Astrocyte of the hippocampus (primary cell): ENCODE data around the gene FRMD1.
"Not testable (repeated sequence)": the region's sequence is repeated elsewhere in the genome, so short reads cannot be mapped to it uniquely, and the experiment has no call there.

ENCODE experiments used
- DNase-seq: peaks from one replicate; pipeline ENCODE4 v3.0.0; 2011; ENCODE audit warnings: low read depth, low spot score

The FRMD1 gene

DNA sequence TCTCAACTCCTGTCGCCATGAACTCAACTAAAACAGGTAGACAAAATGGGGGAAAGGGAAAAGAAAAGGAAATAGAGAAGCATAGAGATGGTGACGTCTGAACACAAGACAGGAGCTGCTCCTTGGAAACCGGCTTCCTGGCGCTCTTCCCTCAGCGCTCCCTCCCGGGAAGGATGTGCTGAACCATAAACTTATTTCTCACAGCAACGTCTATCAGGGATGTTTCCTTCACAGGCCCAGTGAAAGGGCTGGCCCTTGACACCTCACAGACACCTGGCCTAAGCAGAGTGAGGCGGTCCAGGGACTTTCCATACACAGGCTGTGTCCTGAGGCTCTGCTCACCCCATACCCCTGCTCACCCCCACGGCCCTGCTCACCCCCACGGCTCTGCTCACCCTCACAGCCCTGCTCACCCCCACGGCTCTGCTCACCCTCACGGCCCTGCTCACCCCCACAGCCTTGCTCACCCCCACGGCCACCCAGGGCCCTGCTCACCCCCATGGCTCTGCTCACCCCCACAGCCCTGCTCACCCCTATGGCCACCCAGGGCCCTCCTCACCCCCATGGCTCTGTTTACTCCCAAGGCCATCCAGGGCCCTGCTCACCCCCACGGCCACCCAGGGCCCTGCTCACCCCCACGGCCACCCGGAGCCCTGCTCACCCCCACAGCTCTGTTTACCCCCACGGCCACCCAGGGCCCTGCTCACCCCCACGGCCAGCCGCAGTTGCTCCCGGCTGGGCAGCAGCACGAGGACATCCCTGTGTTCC lies 653 bp downstream of the FRMD1 start:
- no peak for DNase-seq

- DNase-seq: not testable (repeated sequence)
Measured at GRCh38 chr6:168077401-168077800, 1.6 kb downstream of the FRMD1 start.

- DNase-seq: no peak
Measured at GRCh38 chr6:168075787-168076202, 3.2 kb downstream of the FRMD1 start.

DNA sequence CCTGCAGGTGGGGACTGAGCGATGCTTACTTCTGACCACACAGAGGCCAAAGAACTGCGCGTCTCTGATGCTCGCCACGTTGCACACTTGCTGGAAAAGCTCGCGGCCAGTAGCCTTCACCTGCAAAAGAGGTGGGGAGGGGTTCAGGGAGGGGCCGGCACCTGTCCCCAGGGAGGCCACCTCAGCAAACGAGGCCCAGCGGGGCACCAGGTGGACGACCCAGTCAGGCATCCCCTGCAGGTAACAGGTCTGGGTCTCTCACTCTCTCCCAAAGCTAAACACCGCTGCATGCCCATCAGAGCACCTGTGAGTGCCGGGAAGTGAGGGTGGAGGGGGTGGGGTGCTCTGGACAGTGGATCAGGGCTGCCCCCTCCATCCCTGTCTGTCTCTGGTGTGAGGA lies 3.8 kb downstream of the FRMD1 start:
- no peak for DNase-seq

DNA sequence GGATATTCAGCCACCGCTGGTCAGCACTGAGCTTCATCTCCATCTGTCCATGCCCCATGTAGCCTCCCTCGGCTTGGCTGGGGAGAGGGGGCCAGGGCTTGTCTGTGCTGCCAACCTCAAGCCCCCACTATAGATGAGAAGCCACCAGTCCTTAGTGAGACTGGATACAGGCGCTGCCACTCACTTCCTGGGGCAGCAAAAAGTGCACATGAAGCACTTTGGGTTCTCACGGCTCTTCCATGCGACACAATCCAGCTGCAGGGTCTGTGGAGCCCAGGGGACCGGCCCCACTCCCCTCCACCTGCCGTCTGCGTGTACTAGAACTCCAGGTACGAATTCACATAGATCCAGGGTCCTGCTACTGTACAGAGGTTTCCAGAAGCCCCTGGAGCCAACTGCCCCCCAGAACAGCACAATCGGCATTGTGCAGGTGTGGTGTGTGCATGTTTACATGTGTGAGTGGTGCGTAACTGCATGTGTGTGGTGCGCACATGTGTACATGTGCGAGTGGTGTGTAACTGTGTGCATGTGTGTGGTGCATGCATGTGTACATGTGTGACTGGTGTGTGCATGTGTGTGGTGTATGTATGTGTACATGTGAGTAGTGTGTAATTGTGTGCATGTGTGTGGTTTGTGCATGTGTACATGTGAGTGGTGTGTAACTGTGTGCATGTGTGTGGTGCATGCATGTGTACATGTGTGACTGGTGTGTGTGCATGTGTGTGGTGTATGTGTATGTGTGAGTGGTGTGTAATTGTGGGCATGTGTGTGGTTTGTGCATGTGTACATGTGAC lies 4.9 kb downstream of the FRMD1 start:
- DNase-seq: no peak

DNA sequence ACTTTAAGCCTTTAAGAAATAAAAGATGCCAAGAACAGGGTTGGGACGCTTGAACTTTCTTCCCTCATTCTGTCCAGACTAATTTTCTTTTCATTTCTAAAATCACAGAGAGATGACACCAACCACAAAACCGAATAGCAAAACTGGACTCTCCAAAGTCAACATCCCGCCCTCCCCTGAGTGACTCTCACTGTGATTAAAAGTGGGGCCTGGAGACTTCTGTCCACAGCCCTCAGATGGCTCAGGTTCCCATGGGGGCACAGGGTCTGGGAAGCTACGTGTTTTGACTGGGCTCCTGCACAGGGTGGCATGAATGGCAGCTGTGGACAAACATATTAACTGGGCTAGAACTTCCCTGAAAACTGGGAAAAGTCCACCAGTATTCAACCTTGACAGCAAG lies 6.3 kb downstream of the FRMD1 start:
- DNase-seq: no peak

GRCh38 chr6:168072261-168072660 lies 6.8 kb downstream of the FRMD1 start:
- no peak for DNase-seq

DNA sequence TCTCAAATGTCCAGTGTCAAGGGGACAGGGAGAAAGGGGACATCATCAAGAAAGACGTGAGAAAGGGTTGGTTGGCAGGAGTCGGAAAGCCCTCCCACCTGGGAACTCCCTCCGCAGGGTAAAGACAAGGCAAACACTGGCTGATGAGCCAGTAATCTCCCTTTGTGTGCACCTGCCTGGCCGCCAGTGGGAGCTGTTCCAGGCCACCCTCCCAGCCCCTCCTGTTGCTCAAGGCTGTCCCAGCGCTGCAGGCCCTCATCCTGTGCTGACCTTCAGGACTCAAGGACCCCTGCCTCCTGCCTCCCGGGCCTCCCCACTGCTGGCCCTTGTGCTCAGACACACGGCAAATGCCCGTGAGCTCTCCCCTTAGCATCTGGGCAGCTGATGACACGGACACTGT lies 7.4 kb downstream of the FRMD1 start:
- DNase-seq: no peak

DNA sequence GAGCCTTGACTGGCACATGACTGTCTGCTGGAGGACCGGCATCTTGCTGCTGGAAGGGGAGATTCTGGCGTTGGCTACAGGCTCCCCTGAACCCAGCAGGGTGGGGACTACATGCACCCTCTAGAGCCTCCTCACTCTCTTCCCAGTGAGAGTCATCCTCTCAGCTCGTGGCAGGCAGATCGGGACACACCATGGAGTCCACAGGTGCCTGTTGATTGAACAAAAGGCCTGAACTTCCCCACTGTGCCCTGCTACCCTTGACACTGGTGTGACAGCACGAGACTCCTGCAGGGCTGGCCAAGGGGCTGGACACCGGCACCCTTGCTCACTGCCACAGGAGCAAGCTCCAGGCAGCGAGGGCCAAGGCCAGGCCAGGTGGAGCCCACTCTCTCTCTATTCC lies 8.2 kb downstream of the FRMD1 start:
- no peak for DNase-seq

DNA sequence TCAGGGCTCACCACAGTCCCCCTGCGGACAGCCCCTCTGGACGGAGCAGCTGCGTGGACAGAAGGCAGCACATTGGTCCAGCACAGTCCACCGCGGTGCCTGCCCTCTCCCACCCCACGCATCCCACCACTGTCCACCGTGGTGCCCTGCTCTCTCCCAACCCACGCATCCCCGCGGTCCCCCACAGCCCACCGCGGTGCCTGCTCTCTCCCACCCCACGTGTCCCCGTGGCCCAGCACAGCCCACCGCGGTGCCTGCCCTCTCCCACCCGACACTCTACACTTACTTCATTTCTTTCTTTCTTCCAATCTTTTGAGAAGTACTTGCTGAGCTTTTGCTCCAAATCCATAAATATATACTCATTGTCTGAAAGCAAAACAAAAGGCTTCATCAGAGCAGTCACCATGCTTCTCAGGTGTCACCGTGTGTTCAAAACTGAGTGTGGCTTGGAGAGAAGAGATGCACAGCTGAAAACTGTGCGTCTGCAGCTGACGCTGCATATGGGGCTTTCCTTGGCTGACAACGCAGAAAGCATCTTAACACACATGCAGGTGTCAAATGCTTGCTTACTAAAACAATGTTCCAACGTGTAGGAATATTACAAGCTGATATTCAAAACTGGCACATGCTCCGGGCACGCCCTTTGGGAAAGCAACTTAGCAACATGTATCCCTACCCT lies 11.8 kb downstream of the FRMD1 start:
- no peak for DNase-seq

DNA sequence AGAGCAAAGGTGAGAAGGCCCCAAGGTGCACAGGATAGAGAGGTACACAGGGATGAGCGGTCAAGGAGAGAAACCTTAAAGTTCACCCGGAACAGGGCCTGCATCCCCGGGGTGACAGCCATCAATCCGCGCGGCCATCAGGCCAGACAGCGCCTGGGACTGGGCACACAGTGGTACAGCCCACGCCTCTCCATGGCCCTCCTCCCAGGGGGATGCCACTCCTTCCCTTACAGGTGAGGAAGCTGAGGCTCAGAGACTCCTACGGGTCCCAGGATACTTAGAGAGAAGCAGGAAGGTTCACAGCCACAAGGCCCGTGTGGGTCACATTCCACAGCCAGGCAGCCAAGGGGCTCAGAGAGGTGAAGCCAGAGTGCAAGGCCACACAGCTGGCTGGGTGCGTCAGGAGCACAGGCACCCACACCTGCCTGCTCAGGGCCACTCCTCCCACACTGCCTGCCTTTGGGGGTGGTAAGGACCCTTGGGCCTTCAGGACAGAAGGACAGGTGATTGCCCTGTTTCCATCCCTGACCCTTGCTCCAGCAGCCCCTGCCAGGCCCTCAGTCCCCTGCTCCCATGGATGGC lies 14.7 kb downstream of the FRMD1 start:
- no peak for DNase-seq

- no peak for DNase-seq
Measured at GRCh38 chr6:168063431-168063830, 15.6 kb downstream of the FRMD1 start.

DNA sequence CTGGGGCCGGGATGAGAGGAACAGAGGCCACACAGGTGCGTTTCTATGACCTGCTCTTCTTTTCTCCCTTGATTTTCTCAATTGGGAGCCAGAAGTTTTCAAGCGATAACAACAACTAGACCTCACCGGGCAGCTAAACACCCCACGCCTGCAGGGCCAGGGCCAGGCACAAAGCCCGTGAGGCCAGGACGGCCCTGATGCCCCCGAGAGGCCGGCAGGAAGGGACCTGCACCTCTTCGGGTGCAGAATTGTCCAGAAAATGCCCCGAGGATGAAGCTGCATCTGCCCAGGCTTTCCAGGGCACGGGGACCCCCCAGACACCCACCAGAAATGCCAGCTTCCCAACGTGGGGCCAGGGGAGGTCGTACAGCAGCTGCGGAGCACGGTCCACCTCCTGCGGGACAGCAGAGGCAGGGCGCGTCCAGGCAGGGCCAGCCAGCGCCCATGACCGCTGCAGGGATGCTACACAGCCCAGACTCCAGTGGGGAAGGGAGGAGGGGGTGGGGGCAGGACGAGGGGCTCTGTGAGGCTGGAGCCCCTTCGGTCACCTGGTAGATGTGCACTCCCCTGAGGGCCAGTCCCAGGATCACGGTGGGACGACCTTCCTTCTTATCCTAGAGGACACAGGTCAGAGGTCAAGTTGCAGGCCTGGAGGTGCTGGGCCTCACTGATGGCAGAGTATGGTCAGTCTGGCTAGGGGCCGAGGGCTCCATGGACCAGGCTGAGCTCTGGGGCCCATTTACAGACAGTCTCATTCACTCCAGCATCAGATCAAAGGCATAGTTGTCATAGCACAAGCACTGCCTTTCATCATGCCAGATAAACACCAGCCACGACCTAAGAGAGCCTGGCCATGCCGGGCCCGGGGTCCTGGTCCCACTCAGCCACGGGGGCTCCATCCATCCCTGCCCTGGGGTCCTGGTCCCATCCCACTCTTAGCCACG lies 16.4 kb downstream of the FRMD1 start:
- peak; percentile 12 for DNase-seq

DNA sequence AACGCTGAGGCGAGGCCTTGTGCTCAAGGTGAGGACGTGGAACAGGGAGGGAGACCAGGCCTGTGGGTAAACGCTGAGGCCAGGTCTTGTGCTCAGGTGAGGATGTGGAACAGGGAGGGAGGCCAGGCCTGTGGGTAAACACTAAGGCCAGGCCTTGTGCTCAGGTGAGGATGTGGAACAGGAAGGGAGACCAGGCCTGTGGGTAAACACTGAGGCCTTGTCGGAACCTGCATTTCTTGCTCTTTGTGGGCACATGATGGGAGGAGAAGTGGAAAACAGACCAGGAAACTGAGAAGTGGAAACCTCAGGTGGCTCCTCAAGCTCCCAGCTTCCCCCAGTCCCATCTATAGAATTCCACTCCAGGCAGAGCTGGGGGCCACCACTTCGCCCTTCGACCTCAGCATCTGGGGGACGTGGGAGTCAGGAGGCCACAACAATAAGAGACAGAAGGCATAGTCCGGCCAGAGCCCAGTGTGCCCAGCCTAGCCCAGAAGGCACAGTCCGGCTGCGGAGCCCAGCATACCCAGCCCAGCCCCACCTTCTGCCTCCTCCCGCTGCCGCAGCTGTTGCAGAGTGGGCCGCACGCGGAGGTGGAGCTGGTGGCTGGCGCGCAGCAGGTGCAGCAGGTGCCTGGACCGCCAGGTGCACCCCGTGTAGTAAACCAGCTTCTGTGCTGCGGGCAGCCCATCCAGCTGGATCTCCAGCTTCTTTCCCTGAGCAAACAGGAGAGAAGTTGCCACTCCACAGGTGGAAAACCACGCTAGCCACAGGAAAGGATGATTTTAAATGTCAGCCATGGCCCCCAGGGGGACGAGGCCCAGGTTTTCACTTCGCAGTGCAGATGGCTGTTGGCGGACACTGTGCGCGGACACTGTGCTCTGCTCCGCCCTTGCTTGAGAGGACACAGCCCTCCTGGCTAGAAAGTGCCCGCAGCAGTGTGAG lies 17.5 kb downstream of the FRMD1 start:
- no peak for DNase-seq

DNA sequence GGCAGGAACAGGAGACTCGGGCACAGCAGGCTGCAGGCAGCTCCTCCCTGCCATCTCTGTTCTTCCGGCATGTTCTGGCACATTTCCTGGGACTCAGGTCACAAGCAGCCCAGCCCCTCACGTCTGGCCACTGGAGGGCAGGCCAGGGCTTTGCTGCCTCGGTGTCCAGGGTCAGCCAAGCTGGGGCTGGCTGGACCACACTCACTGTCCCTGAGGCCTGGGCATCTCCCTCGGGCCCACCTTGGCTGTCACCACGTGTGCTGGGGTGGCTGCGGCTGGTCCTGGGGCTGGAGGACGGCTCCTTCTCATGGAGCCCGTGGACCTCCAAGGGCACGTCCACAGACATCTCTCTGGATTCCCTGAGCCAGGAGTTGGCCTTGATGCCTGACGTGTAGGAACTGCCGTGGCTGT lies 18.5 kb downstream of the FRMD1 start:
- peak; percentile 83 for DNase-seq

- no peak for DNase-seq
Measured at GRCh38 chr6:168058691-168059551, 20.1 kb downstream of the FRMD1 start.

DNA sequence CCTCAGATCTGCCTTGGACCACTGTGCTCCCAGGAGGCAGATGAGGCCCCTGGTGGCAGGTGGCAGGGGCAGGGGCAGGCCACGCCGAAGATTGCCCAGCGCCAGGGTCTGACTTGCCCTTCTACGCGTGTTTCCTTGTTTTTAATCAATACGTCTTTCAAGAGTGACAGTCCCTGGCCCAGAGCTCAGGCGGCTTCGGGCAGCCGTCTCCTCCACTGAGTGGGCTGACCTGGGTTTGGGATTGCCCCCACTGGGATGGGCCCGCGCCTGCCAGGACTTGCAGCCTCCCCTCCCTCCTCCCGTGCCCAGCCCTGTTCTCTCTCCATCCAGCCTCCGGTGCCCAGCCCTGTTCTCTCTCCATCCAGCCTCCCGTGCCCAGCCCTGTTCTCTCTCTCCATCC lies 21.2 kb downstream of the FRMD1 start:
- no peak for DNase-seq

DNA sequence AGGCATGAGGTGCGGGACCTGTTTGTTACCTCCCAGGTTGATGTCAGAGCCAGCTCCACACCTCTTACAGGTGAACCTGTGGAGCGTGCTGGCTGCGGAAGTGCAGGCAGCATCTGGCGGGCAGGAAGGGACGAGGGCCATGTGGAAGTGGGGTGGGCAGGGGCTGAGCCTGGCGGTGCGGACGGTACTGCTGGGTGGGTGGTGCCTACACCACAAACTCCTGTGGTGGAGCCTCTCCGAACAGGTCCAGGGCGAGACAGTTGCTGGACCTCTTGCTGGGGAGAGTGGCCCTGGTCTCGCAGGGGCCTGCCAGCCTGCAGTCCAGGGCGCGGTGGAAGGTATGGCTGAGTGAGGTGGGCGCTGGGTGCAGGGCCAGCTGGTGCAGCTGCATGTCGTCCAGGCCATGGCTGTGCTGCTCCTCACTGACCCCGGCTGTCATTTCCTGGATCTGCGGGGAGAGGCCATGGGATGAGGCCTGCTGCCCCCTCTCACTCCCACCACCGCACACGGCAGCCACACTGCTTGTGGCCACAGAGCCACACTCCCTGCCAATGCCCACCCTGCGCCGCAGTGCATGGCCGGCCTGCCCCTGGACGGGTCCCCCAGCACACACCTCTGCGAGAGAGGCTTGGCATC lies 22.0 kb downstream of the FRMD1 start:
- no peak for DNase-seq
